GM12891 (cell line): ENCODE results near the gene ALS2CL.

Source experiments
- PAX5 ChIP-seq: IDR thresholded peaks from 2 replicates; pipeline ENCODE4 v1.6.1; 2011; ENCODE audit warnings: low read length, moderate library complexity, mild to moderate bottlenecking; ENCODE audit not compliant: insufficient read depth, severe bottlenecking
- POLR2A ChIP-seq: IDR thresholded peaks from 2 replicates; pipeline ENCODE4 v1.6.1; 2011; ENCODE audit warnings: low read depth, low read length, control low read depth
- POLR2AphosphoS5 ChIP-seq: IDR thresholded peaks from 2 replicates; pipeline ENCODE4 v1.6.1; 2011; ENCODE audit warnings: low read depth, low read length, control low read depth
- POU2F2 ChIP-seq: IDR thresholded peaks from 2 replicates; pipeline ENCODE4 v1.6.1; 2011; ENCODE audit warnings: low read depth, mild to moderate bottlenecking, control low read depth, low read length, moderate library complexity
- SPI1 ChIP-seq: IDR thresholded peaks from 2 replicates; pipeline ENCODE4 v1.6.1; 2011; ENCODE audit warnings: low read depth, low read length, control low read depth
- TAF1 ChIP-seq: IDR thresholded peaks from 2 replicates; pipeline ENCODE4 v1.6.1; 2011; ENCODE audit warnings: low read depth, low read length, control low read depth

GRCh38 chr3:46640927-46641326 lies 52.6 kb downstream of the ALS2CL start:
- TF ChIP-seq POLR2A (no peak), TAF1 (no peak), POLR2AphosphoS5 (no peak), PAX5 (no peak), SPI1 (no peak), POU2F2 (no peak)
